Colonic mucosa (tissue), 4 donors: Measurements from ENCODE around the gene CCDC91. TPM values are rescaled to one million over a fixed set of nuclear protein-coding genes. Genes with fewer than 3 reads are reported as not detected.

ENCODE experiments used
- DNase-seq: peaks from one replicate; pipeline ENCODE4 v3.0.0-alpha.2; 2020
- H3K27ac ChIP-seq: fragments of 200-600 bp; one replicate; pipeline ENCODE4 v1.8.0; 2021
- H3K27me3 ChIP-seq: fragments of 200-600 bp; one replicate; pipeline ENCODE4 v1.8.0; 2021
- H3K36me3 ChIP-seq: fragments of 200-600 bp; one replicate; pipeline ENCODE4 v1.8.0; 2021
- H3K4me1 ChIP-seq: fragments of 200-600 bp; one replicate; pipeline ENCODE4 v1.8.0; 2021; ENCODE audit warnings: mild to moderate bottlenecking
- H3K4me3 ChIP-seq: fragments of 200-600 bp; one replicate; pipeline ENCODE4 v1.8.0; 2021
- H3K9ac ChIP-seq, 2 donors: one replicate each; pipeline ENCODE4 v1.7.0; 2013; ENCODE audit warnings: control low read depth in 2 of 2, low read depth in 2 of 2, low read length in 2 of 2
- H3K9me3 ChIP-seq: fragments of 200-600 bp; one replicate; pipeline ENCODE4 v1.8.0; 2021
- CTCF ChIP-seq: fragments of 200-600 bp; IDR thresholded peaks from one replicate; pipeline ENCODE4 v1.8.0; 2022; ENCODE audit warnings: antibody characterized with exemption, mild to moderate bottlenecking
- intact Hi-C: fragments of 100-400 bp; cut with DNase I; formaldehyde crosslinking; loops from one replicate; pipeline ENCODE4 v1.14.1; 2022
- total RNA-seq, 2 donors: library from RNA; stranded (reverse); fragmentation: NEBNext Ultra II Directional in 1 of 2; extraction: Animal tissue kit (Norgen Biotek cat#: 25700) in 1 of 2; gene quantifications; one replicate each; pipeline ENCODE4 v1.2.1, GENCODE V29; 2021
- donor health status: healthy.
- donor health status: DM: no; HTN: no; CAD: no.
- donor health status: DM: no; HTN: no; CAD: no.

The CCDC91 gene
- total RNA-seq, 2 donors from 2014 or later = 15.6 to 20.5 TPM

GRCh38 chr12:28222081-28222700 lies 31.9 kb downstream of the CCDC91 start:
- Histone ChIP-seq H3K27me3 (no peaks in the 10 kb centered on the region), H3K9me3 (no peaks in the 10 kb centered on the region), H3K36me3 (no peaks in the 10 kb centered on the region), H3K4me1 (no peaks in the 10 kb centered on the region), H3K9ac (no peak overlapping the region), H3K27ac (no peak overlapping the region), H3K4me3 (no peak overlapping the region)
- no peak for TF ChIP-seq CTCF
- intact Hi-C loops = no loop called here
- no peak for DNase-seq

GRCh38 chr12:28223025-28223554 lies 32.8 kb downstream of the CCDC91 start:
- no peak for DNase-seq
- H3K36me3 ChIP-seq = no peaks in the 10 kb centered on the region
- H3K4me3 ChIP-seq = no peak overlapping the region
- H3K27me3 ChIP-seq = no peaks in the 10 kb centered on the region
- H3K9me3 ChIP-seq = no peaks in the 10 kb centered on the region
- no peak overlapping the region for H3K27ac ChIP-seq
- intact Hi-C loops = no loop called here
- no peaks in the 10 kb centered on the region for H3K4me1 ChIP-seq
- TF ChIP-seq CTCF = no peak
- H3K9ac ChIP-seq = no peak overlapping the region

- H3K27me3 ChIP-seq = no peaks in the 10 kb centered on the region
- H3K4me3 ChIP-seq = no peak overlapping the region
- H3K9me3 ChIP-seq = no peaks in the 10 kb centered on the region
- no peaks in the 10 kb centered on the region for H3K36me3 ChIP-seq
- no peak overlapping the region for H3K9ac ChIP-seq
- intact Hi-C loops = no loop called here
- no peak for TF ChIP-seq CTCF
- H3K4me1 ChIP-seq = no peaks in the 10 kb centered on the region
- no peak overlapping the region for H3K27ac ChIP-seq
- DNase-seq = no peak
These were observed 33.6 kb downstream of the CCDC91 start for GRCh38 chr12:28223858-28224257.

GRCh38 chr12:28226705-28227104 lies 36.4 kb downstream of the CCDC91 start:
- H3K27me3 ChIP-seq = no peaks in the 10 kb centered on the region
- no peak overlapping the region for H3K4me3 ChIP-seq
- no peaks in the 10 kb centered on the region for H3K4me1 ChIP-seq
- no peaks in the 10 kb centered on the region for H3K9me3 ChIP-seq
- no peak overlapping the region for H3K27ac ChIP-seq
- H3K36me3 ChIP-seq = no peaks in the 10 kb centered on the region
- DNase-seq = no peak
- intact Hi-C loops = no loop called here
- no peak overlapping the region for H3K9ac ChIP-seq
- TF ChIP-seq CTCF = no peak

- no peak overlapping the region for H3K9ac ChIP-seq
- no peaks in the 10 kb centered on the region for H3K4me1 ChIP-seq
- H3K27ac ChIP-seq = no peak overlapping the region
- no peaks in the 10 kb centered on the region for H3K27me3 ChIP-seq
- H3K4me3 ChIP-seq = no peak overlapping the region
- intact Hi-C loops = no loop called here
- H3K36me3 ChIP-seq = no peaks in the 10 kb centered on the region
- H3K9me3 ChIP-seq = no peaks in the 10 kb centered on the region
- DNase-seq = no peak
- TF ChIP-seq CTCF = no peak
These were observed 37.0 kb downstream of the CCDC91 start for GRCh38 chr12:28227251-28227650.
